Neural cell (in vitro differentiated cells): ENCODE data around the gene TARBP2.

Experiments
- CTCF ChIP-seq: fragments of 450-650 bp; IDR thresholded peaks from 2 replicates; pipeline ENCODE4 v1.5.1; 2014; ENCODE audit warnings: antibody characterized with exemption, mild to moderate bottlenecking, moderate library complexity; ENCODE audit not compliant: poor library complexity, severe bottlenecking
- REST ChIP-seq: IDR thresholded peaks from 2 replicates; pipeline ENCODE4 v1.6.1; 2012; ENCODE audit warnings: borderline replicate concordance
- TAF1 ChIP-seq: IDR thresholded peaks from 2 replicates; pipeline ENCODE4 v1.6.1; 2012; ENCODE audit warnings: low read depth

- no peak for TF ChIP-seq REST
- TF ChIP-seq CTCF = no peak
- TF ChIP-seq TAF1 = no peak
Measured at GRCh38 chr12:53461591-53461990, 39.5 kb upstream of the TARBP2 start.
